Left ventricle myocardium superior (tissue), 1 donor: ENCODE data around the gene ZDHHC9. TPM values are rescaled to one million over a fixed set of nuclear protein-coding genes. Genes with fewer than 3 reads are reported as not detected.
"Not testable (repeated sequence)": the region's sequence is repeated elsewhere in the genome, so short reads cannot be mapped to it uniquely, and the experiment has no call there.

ENCODE experiments used
- ATAC-seq: fragments of 200-7000 bp; cut with Tn5 transposase; one replicate; pipeline ENCODE4 v1.9.1; 2020; ENCODE audit warnings: mild to moderate bottlenecking, moderate library complexity
- DNase-seq: peaks from one replicate; pipeline ENCODE4 v3.0.0-alpha.2; 2020
- intact Hi-C: fragments of 100-400 bp; cut with micrococcal nuclease; formaldehyde crosslinking; loops from one replicate; pipeline ENCODE4 v1.11.0; 2022
- long read RNA-seq: library from polyadenylated mRNA; unstranded; transcript quantifications from one replicate; pipeline ENCODE4 v2.0.0, GENCODE V29; 2021
- total RNA-seq: library from RNA; stranded (reverse); fragmentation: NEBNext Ultra II Directional; extraction: Animal tissue kit (Norgen Biotek cat#: 25700); gene quantifications from one replicate; pipeline ENCODE4 v1.2.1, GENCODE V29; 2021
- donor health status: DM: no; HTN: yes; CAD: no; lungs with severe emphysema.

Gene ZDHHC9
- 13.4 TPM for total RNA-seq
- long read RNA-seq, full-length matches to known transcripts: 6 of 9 reads
- long read RNA-seq, partial matches to known transcripts: 1 of 9 reads
- long read RNA-seq, other reads (novel, unspliced or antisense): 2 of 9 reads

GRCh38 chrX:129843459-129844306 is at the start of gene ZDHHC9:
TSS of gene ZDHHC9 (minus strand) at chrX:129843886. CDS start at chrX:129841945, 1,941 bp downstream.
- DNase-seq (peak; percentile 90), ATAC-seq (peak; percentile 98)
- intact Hi-C loops: no loop called here

DNA sequence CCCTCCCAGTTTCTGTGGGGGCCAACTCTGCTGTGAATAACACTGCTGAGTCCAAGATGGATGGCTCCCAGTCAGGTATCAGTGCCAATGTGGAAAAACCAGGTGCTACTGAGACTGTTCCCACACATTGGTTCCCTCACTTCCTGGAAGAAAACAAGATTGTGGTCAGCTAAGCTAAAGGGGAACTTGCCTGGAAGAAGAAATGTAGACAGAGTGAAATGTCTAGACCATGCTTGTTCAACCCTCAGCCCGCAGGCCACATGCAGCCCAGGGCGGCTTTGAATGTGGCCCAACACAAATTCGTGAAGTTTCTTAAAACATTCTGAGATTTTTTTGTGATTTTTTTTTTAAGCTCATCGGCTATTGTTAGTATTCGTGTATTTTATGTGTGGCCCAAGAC is 33.7 kb upstream of the ZDHHC9 start:
- DNase-seq (no peak), ATAC-seq (no peak)
- intact Hi-C loops: no loop called here

- ATAC-seq (no peak), DNase-seq (no peak)
- intact Hi-C loops: no loop called here
These were observed 33.2 kb upstream of the ZDHHC9 start for GRCh38 chrX:129876771-129877305.

GRCh38 chrX:129875669-129876068 is 32.0 kb upstream of the ZDHHC9 start:
- no peak for ATAC-seq
- no peak for DNase-seq
- intact Hi-C loops: no loop called here

DNA sequence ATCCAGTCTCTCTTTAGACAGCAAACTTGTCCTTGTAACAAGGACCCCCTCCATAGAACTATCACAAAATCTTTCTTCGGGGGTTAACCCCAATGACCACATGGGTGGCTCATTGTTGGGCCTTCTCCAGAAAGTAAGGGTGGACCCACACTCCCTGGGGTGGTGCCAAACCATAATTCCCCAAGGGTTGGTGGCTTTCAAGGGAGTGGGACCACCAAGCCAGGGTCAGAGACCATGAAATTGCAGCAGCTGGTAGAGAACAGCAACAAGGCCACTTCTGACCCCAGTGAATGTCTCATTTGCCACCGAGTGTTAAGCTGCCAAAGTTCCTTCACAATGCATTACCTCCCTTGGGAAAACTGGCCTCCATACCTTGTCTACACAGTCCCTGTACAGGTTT is 28.8 kb upstream of the ZDHHC9 start:
- ATAC-seq: no peak
- intact Hi-C loops: no loop called here
- no peak for DNase-seq

DNA sequence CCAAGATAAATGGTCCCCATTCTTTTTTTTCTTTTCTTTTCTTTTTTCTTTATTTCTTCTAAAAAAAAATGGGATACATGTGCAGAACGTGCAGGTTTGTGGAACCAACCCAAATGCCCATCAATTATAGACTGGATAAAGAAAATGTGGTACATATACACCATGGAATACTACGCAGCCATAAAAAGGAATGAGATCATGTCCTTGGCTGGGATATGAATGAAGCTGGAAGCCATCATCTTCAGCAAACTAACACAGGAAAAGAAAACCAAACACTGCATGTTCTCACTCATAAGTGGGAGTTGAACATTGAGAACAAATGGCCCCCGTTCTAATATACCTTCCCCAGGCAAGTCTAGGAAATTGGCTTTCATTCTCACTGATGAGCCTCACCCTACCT is 22.6 kb upstream of the ZDHHC9 start:
- intact Hi-C loops, ATAC-seq, DNase-seq: not testable (repeated sequence)

GRCh38 chrX:129859134-129859533 is 15.4 kb upstream of the ZDHHC9 start:
- intact Hi-C loops, ATAC-seq, DNase-seq: not testable (repeated sequence)

GRCh38 chrX:129851825-129852224 is 8.1 kb upstream of the ZDHHC9 start:
- ATAC-seq, DNase-seq, intact Hi-C loops: not testable (repeated sequence)

- intact Hi-C loops: no loop called here
- no peak for DNase-seq
These were observed 3.0 kb upstream of the ZDHHC9 start for GRCh38 chrX:129846716-129847115.

GRCh38 chrX:129845616-129846190 is 2.0 kb upstream of the ZDHHC9 start:
- intact Hi-C loops: no loop called here
- ATAC-seq (no peak), DNase-seq (no peak)

More at GRCh38 chrX:129846716-129847115, 3.0 kb upstream of the ZDHHC9 start:
- ATAC-seq: no peak

DNA sequence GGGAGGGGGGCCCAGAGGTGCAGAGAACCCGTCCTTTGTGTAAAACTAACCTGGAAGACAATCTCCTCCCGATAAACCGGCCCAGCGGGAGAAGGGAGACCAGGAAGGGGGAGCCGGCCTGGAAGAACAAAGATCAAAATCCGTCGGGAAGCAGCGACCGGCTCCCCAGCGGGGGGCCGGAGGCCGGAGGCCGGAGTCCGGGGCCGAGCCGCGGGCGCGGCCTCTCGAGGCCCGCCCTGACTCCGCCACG is 552 bp downstream of the ZDHHC9 start:
- ATAC-seq (no peak), DNase-seq (no peak)
- intact Hi-C loops: no loop called here

DNA sequence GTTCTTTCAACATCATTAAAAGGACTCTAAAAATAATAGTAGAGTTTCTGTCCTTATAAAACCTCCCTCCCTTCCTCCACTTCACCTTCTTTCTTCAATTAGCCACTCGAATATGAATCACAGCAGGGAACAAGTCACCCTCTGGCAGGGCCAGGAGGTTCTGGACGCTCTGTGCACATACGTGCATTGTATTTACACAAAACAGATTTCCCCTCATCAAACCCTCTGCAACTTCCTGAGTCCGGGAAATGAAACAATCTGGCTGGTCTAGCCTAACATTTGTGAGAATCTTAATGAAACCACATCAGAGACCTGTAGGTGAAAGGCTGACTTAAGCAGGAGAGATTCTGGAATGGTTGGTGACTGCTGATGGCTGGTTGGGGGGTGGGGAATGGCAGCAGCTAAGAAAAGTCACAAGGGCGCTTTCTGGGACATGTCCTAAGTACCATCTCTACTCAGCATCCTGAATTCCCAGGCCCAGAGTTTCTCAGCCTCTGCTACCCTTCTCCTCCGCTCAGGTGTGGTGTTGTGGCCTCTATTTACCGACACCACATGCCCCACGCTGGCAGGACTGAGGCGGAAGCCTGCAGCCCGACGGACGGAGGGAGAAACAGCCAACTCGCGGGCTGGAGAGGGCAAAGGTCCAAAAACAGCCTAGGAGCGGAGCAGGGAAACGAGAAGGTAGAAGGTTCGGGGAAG is 1.0 kb downstream of the ZDHHC9 start:
- peak; percentile 33 for ATAC-seq
- intact Hi-C loops: no loop called here
- DNase-seq: peak; percentile 41

- intact Hi-C loops: no loop called here
- ATAC-seq: no peak
- no peak for DNase-seq
These were observed 3.3 kb downstream of the ZDHHC9 start for GRCh38 chrX:129840344-129840743.

DNA sequence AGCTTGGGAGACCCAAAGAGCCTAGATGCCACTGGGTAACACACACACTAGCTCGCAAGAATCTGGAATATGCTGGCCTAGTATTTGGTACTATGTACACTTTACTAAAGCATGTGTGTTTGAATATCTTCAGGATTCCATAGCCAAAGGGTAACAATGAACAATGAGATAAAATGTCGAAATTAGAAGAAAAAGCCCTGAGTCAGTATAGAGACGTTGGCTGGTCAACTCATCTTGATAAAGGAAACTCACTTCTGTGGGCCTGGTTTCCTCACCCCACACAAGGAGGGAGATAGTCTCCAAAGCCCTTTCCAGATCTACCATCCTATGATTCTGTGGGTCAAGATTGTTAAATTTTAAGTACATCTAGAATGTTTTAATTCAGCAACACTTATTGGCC is 6.9 kb downstream of the ZDHHC9 start:
- intact Hi-C loops: no loop called here
- DNase-seq (no peak), ATAC-seq (no peak)

DNA sequence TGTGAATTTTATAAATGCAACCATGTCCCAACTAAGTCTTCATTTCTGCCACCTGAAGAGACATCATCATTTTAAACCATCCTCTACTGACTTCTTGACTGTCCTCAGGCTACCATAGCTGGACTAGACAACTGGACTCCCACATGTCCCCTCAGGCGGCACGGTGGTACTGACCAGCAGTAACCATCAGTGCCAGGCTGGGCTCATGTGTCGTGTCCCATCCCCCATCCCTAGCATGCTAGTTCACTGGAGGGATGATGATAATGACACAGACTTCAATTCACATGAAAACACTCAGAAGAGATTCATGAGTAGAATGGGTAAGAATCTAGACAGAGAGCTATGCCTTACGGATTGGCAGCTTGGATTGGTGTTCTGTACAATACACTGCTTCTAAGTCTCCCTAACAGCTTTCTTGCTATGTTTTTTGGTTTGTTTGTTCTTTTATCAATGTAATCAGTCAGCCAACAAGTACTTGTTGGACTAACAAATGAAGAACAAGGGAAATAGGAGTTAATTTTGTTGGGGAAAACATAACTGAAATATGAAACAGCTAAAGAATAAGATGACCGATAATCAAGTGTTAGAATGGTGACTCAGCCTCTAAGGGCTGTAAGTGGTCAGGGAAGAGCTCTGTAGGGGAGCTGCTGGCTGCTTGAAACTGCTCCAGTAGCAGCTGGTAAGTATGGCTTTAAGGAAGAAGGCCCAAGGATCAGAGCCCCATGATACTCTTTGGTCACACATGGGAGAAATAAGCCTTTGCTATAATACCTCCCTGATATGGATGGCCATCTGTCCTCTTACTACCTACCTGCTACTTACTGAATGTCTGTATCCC is 10.3 kb downstream of the ZDHHC9 start:
- ATAC-seq (peak; percentile 59), DNase-seq (no peak)
- intact Hi-C loops: no loop called here

- DNase-seq (peak; percentile 42), ATAC-seq (peak; percentile 74)
- intact Hi-C loops: no loop called here
These were observed 12.4 kb downstream of the ZDHHC9 start for GRCh38 chrX:129831091-129831885.

DNA sequence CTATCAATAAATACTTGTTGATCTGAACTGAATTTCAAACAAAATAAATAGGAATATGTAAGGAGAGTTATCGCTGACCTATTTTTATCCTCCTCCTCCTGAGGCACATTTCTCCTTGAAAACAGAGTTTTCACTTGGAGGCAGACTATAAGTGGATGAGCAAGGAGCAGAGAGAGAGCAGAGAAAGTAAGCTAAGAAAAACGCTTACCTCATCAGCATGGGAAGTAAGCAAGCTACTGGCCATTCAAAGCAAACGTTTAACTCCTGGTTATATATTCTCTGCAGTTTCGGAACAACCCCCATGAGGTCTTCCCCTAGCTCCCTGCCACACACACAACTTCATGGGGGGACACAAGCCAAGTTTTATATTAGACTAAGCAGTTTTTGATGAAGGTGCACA is 13.2 kb downstream of the ZDHHC9 start:
- intact Hi-C loops: no loop called here
- DNase-seq (no peak), ATAC-seq (no peak)

DNA sequence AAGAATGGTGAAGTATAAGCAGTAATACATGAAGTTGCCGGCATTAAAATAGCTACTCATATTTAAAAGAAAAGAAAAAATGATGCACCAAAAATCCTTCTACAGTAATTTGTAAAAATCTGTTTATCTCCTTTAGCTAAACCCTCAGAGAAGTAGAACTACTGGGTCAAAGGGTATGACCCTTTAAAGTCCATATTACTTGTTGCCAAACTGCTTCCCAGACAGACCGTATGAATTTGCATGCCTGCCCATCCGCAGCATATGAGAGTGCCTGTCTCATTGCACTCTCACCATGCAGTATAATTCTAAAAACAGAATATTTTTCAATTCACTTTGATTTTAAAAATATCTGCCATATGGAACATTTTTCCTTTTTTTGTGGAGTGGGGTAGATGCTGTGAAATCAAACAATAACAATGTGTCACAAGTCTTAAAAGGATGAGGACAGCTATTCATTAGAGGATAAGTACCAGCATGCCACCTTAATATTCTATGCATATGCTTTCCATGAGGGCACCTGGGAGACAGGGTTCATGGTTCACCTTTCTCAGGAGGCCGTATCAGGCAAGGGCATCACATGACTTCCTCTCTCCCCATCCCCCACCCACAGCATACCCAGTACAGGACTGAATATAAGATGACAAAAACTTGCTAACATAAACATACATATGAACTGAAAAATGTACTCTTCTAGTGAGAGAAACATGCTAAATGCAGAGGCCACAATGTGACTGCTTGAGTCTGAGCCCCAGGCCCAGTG is 17.8 kb downstream of the ZDHHC9 start:
- ATAC-seq: no peak
- no peak for DNase-seq
- intact Hi-C loops: no loop called here
